ENCODE measurements around the gene THSD4. TPM values are rescaled to one million over a fixed set of nuclear protein-coding genes. Genes with fewer than 3 reads are reported as not detected.

Gene THSD4
- total RNA-seq, 1 experiment from 2014 or later: 65.4 TPM

DNA sequence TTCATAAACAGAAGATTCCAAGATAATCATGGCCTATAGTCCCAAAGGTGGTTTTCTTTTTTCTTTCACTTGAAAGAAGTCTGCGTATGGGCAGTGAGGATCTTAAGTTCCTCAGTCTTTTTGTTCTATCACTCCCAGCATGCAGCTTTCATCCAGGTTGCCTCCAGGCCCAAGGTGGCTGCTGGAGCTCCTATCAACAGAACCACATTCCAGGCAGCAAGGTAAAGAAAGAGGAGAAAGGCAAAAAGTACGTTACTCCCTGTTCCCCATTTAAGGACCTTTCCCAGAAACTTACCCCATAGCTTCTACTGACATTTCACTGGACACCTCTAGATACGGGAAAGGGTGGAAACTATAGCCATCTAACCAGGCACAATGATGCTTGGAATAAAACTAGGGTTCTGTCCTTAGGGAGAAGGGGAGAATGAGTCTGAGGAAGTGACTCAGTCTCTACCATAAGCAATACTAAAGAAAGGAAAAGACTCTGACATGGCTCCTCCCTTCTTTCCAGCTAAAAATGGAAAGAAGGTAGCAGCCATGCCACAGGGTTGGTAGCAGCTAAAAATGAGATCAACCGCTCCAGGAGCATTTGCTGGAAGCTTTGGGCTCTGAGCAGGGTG is 381.2 kb downstream of the THSD4 start:
- BruUV-seq (replicated peaks): no TSS peak
- Histone ChIP-seq H3K4me1 (ENCODE audit: control insufficient read depth, insufficient read depth, low read length) (no peaks in the 10 kb centered on the region), H3K27ac (ENCODE audit: low read length) (no peak overlapping the region), H3K9me3 (ENCODE audit: control insufficient read depth, insufficient read depth, low read depth, low read length) (no peaks in the 10 kb centered on the region), H3K4me3 (ENCODE audit: low read depth in 2 of 2, low read length in 2 of 2) (no peak overlapping the region), H3K27me3 (ENCODE audit: control insufficient read depth, insufficient read depth, low read length) (no peaks in the 10 kb centered on the region), H3K36me3 (ENCODE audit: control insufficient read depth, insufficient read depth, low read length) (no peaks in the 10 kb centered on the region)
- CTCF ChIA-PET: no interaction called here
- ATAC-seq (no peak), DNase-seq (ENCODE audit: low read depth, low spot score) (no peak)
- TF ChIP-seq POLR2AphosphoS5 (IDR thresholded peaks at IDR 0.05; ENCODE audit: low read depth, low read length) (no peak), TCF7L2 (IDR thresholded peaks at IDR 0.05; ENCODE audit: low read depth, low read length) (no peak), SIN3A (IDR thresholded peaks at IDR 0.05; ENCODE audit: borderline replicate concordance, insufficient read depth, low read depth, low read length) (no peak)
- TF ChIP-seq, protein P1, sequence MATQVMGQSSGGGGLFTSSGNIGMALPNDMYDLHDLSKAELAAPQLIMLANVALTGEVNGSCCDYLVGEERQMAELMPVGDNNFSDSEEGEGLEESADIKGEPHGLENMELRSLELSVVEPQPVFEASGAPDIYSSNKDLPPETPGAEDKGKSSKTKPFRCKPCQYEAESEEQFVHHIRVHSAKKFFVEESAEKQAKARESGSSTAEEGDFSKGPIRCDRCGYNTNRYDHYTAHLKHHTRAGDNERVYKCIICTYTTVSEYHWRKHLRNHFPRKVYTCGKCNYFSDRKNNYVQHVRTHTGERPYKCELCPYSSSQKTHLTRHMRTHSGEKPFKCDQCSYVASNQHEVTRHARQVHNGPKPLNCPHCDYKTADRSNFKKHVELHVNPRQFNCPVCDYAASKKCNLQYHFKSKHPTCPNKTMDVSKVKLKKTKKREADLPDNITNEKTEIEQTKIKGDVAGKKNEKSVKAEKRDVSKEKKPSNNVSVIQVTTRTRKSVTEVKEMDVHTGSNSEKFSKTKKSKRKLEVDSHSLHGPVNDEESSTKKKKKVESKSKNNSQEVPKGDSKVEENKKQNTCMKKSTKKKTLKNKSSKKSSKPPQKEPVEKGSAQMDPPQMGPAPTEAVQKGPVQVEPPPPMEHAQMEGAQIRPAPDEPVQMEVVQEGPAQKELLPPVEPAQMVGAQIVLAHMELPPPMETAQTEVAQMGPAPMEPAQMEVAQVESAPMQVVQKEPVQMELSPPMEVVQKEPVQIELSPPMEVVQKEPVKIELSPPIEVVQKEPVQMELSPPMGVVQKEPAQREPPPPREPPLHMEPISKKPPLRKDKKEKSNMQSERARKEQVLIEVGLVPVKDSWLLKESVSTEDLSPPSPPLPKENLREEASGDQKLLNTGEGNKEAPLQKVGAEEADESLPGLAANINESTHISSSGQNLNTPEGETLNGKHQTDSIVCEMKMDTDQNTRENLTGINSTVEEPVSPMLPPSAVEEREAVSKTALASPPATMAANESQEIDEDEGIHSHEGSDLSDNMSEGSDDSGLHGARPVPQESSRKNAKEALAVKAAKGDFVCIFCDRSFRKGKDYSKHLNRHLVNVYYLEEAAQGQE (IDR thresholded peaks at IDR 0.05; ENCODE audit: insufficient read depth in 1 of 2, low read depth in 2 of 2, low read length in 1 of 2): no peak
- TF ChIP-seq, protein P2, sequence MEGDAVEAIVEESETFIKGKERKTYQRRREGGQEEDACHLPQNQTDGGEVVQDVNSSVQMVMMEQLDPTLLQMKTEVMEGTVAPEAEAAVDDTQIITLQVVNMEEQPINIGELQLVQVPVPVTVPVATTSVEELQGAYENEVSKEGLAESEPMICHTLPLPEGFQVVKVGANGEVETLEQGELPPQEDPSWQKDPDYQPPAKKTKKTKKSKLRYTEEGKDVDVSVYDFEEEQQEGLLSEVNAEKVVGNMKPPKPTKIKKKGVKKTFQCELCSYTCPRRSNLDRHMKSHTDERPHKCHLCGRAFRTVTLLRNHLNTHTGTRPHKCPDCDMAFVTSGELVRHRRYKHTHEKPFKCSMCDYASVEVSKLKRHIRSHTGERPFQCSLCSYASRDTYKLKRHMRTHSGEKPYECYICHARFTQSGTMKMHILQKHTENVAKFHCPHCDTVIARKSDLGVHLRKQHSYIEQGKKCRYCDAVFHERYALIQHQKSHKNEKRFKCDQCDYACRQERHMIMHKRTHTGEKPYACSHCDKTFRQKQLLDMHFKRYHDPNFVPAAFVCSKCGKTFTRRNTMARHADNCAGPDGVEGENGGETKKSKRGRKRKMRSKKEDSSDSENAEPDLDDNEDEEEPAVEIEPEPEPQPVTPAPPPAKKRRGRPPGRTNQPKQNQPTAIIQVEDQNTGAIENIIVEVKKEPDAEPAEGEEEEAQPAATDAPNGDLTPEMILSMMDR (IDR thresholded peaks at IDR 0.05): no peak
- intact Hi-C loops (cut with micrococcal nuclease; ENCODE audit: unreplicated experiment): no loop called here
- POLR2A ChIA-PET: no interaction called here
- in situ Hi-C loops (cut with HindIII; ENCODE audit: low pct_unique_long_range_greater_than_20kb, low sequenced_read_pairs): no loop called here

DNA sequence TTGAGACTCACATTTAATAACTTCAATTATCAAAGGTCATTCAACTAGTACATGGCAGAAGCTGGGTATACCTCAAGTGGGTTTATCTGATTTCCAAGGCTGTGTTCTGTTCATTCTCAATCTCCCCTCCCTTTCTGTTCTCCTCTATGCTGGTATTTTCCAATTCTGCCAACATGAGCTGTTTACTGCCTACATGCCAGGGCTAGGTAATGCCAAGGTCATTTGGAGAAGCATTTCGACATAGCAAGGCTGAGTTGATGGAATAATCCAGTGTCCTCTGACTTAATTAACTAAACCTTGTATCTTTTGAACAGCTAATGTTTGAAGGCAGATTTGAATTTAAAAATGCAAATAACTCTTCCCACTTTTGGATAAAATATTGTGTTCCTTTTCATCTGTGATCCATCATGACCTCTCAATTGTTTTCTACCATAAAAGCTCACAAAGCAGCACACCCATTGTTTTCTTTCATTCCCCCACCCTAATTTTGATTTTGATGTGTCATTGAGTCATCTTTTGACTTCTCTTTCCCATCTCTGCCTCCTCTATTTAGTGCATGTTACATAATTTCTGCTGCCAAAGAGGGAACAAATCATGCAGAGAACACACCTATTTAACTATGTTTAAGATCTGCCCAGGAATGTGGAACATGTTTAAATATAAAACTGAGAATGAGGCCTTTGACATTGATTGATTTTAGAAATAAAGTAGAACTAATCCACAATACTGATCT is 386.2 kb downstream of the THSD4 start:
- in situ Hi-C loops (cut with HindIII; ENCODE audit: low pct_unique_long_range_greater_than_20kb, low sequenced_read_pairs) (no loop called here), intact Hi-C loops (cut with micrococcal nuclease; ENCODE audit: unreplicated experiment) (no loop called here)
- Histone ChIP-seq H3K9me3 (ENCODE audit: control insufficient read depth, insufficient read depth, low read depth, low read length) (no peaks in the 10 kb centered on the region), H3K27me3 (ENCODE audit: control insufficient read depth, insufficient read depth, low read length) (no peaks in the 10 kb centered on the region), H3K36me3 (ENCODE audit: control insufficient read depth, insufficient read depth, low read length) (no peaks in the 10 kb centered on the region), H3K4me1 (ENCODE audit: control insufficient read depth, insufficient read depth, low read length) (no peaks in the 10 kb centered on the region), H3K27ac (ENCODE audit: low read length) (no peak overlapping the region), H3K4me3 (ENCODE audit: low read depth in 2 of 2, low read length in 2 of 2) (no peak overlapping the region)
- DNase-seq (ENCODE audit: low read depth, low spot score) (no peak), ATAC-seq (no peak)
- POLR2A ChIA-PET: no interaction called here
- no peak for TF ChIP-seq POLR2AphosphoS5 (IDR thresholded peaks at IDR 0.05; ENCODE audit: low read depth, low read length)
- TF ChIP-seq, protein P1 (IDR thresholded peaks at IDR 0.05; ENCODE audit: insufficient read depth in 1 of 2, low read depth in 2 of 2, low read length in 1 of 2): no peak
- no peak for TF ChIP-seq TCF7L2 (IDR thresholded peaks at IDR 0.05; ENCODE audit: low read depth, low read length)
- TF ChIP-seq, protein P2 (IDR thresholded peaks at IDR 0.05): no peak
- no peak for TF ChIP-seq SIN3A (IDR thresholded peaks at IDR 0.05; ENCODE audit: borderline replicate concordance, insufficient read depth, low read depth, low read length)
- no TSS peak for BruUV-seq (replicated peaks)
- CTCF ChIA-PET: no interaction called here
